GM23338 (cell line): ENCODE results near the gene RAB3GAP2. TPM values are rescaled to one million over a fixed set of nuclear protein-coding genes. Genes with fewer than 3 reads are reported as not detected.

Source experiments
- ATAC-seq: fragments of 200-7000 bp; cut with Tn5 transposase; 3 replicates; pipeline ENCODE4 v1.9.1; 2020
- DNase-seq: peaks from one replicate; pipeline ENCODE4 v3.0.0-alpha.2; 2015; ENCODE audit warnings: low spot score
- H2AFZ ChIP-seq: fragments of 200-600 bp; sonication (generic); 2 replicates; pipeline ENCODE4 v1.8.0; 2016; ENCODE audit warnings: antibody characterized with exemption, mild to moderate bottlenecking, moderate library complexity
- H3F3A ChIP-seq: fragments of 200-600 bp; sonication (generic); replicated peaks from 2 replicates; pipeline ENCODE4 v1.8.0; 2017; ENCODE audit warnings: antibody characterized with exemption, mixed run types, low read depth
- H3K27ac ChIP-seq: fragments of 200-600 bp; sonication (generic); 2 replicates; pipeline ENCODE4 v1.6.1; 2016; ENCODE audit warnings: low read depth
- H3K27me3 ChIP-seq: fragments of 200-600 bp; sonication (generic); 2 replicates; pipeline ENCODE4 v1.8.0; 2016; ENCODE audit warnings: mild to moderate bottlenecking, mixed run types, moderate library complexity; ENCODE audit not compliant: insufficient read depth
- H3K36me3 ChIP-seq: fragments of 200-600 bp; sonication (generic); 2 replicates; pipeline ENCODE4 v1.8.0; 2016; ENCODE audit warnings: mild to moderate bottlenecking; ENCODE audit not compliant: insufficient read depth
- H3K4me1 ChIP-seq: fragments of 200-600 bp; sonication (generic); 2 replicates; pipeline ENCODE4 v1.8.0; 2016; ENCODE audit warnings: mild to moderate bottlenecking, moderate library complexity; ENCODE audit not compliant: insufficient read depth
- H3K4me2 ChIP-seq: fragments of 200-600 bp; sonication (generic); 2 replicates; pipeline ENCODE4 v1.7.1; 2017; ENCODE audit warnings: mixed run types
- H3K4me3 ChIP-seq: fragments of 200-600 bp; sonication (generic); 2 replicates; pipeline ENCODE4 v1.6.1; 2016; ENCODE audit warnings: mixed run types
- H3K79me2 ChIP-seq: fragments of 200-600 bp; sonication (generic); replicated peaks from 2 replicates; pipeline ENCODE4 v1.8.0; 2017; ENCODE audit warnings: mild to moderate bottlenecking; ENCODE audit not compliant: insufficient read depth
- H3K9me2 ChIP-seq: fragments of 200-600 bp; sonication (generic); 2 replicates; pipeline ENCODE4 v1.8.0; 2017; ENCODE audit not compliant: insufficient read depth
- H4K20me1 ChIP-seq: fragments of 200-600 bp; sonication (generic); replicated peaks from 2 replicates; pipeline ENCODE4 v1.8.0; 2017; ENCODE audit warnings: mild to moderate bottlenecking; ENCODE audit not compliant: insufficient read depth
- H3K27ac Mint-ChIP-seq: 2 replicates; pipeline ENCODE4 v1.8.0; 2020; ENCODE audit warnings: inconsistent platforms, mild to moderate bottlenecking, moderate library complexity, mixed read lengths
- H3K27me3 Mint-ChIP-seq: 3 replicates; pipeline ENCODE4 v1.8.0; 2022; ENCODE audit warnings: low read depth, mild to moderate bottlenecking, moderate library complexity, mixed read lengths, inconsistent platforms; ENCODE audit not compliant: insufficient read depth, poor library complexity
- H3K36me3 Mint-ChIP-seq: 3 replicates; pipeline ENCODE4 v1.8.0; 2021; ENCODE audit warnings: low read depth, mild to moderate bottlenecking, inconsistent platforms, moderate library complexity, mixed read lengths
- H3K4me1 Mint-ChIP-seq: 3 replicates; pipeline ENCODE4 v1.8.0; 2020; ENCODE audit warnings: mild to moderate bottlenecking, inconsistent platforms, mixed read lengths
- H3K4me3 Mint-ChIP-seq: 3 replicates; pipeline ENCODE4 v1.8.0; 2021; ENCODE audit warnings: moderate library complexity, mild to moderate bottlenecking, inconsistent platforms, mixed read lengths
- H3K9me3 Mint-ChIP-seq: 3 replicates; pipeline ENCODE4 v1.8.0; 2020; ENCODE audit warnings: moderate library complexity, mild to moderate bottlenecking, inconsistent platforms, mixed read lengths
- CREB1 ChIP-seq: fragments of 250-450 bp; sonication (Bioruptor Pico); IDR thresholded peaks from 2 replicates; pipeline ENCODE4 v1.5.0; 2020; ENCODE audit warnings: low read depth, mild to moderate bottlenecking, moderate library complexity
- EZH2phosphoT487 ChIP-seq: fragments of 200-600 bp; sonication (generic); IDR thresholded peaks from one replicate; pipeline ENCODE4 v1.8.1; 2018; ENCODE audit warnings: antibody characterized with exemption; ENCODE audit not compliant: unreplicated experiment
- POLR2AphosphoS5 ChIP-seq: IDR thresholded peaks from 2 replicates; pipeline ENCODE4 v1.6.1; 2016; ENCODE audit warnings: antibody characterized with exemption, low read depth
- STAT1 ChIP-seq: IDR thresholded peaks from one replicate; pipeline ENCODE4 v1.6.1; 2016; ENCODE audit warnings: antibody characterized with exemption; ENCODE audit not compliant: unreplicated experiment
- ZNF114 ChIP-seq: fragments of 250-450 bp; sonication (Bioruptor Pico); IDR thresholded peaks from 2 replicates; pipeline ENCODE4 v1.5.0; 2020; ENCODE audit warnings: mild to moderate bottlenecking, moderate library complexity
- ZNF331 ChIP-seq: fragments of 250-450 bp; sonication (Bioruptor Pico); IDR thresholded peaks from 2 replicates; pipeline ENCODE4 v1.5.0; 2020; ENCODE audit warnings: low read depth, mild to moderate bottlenecking, moderate library complexity
- polyA plus RNA-seq: library from polyadenylated mRNA; unstranded; fragments of >200 nt; fragmentation: Nextera tagmentation; extraction: Ambion mirVana; gene quantifications from 2 replicates; pipeline ENCODE4 v1.2.1, GENCODE V29; 2016
- total RNA-seq: library from RNA; depleted of rRNA; stranded (reverse); fragments of >200 nt; shearing (Covaris generic); gene quantifications from 2 replicates; pipeline ENCODE4 v1.2.3, GENCODE V29; 2014
- TF ChIP-seq, protein P1 (sequence below): IDR thresholded peaks from 2 replicates; pipeline ENCODE4 v1.6.1; 2016; ENCODE audit warnings: antibody characterized with exemption
- TF ChIP-seq, protein P2 (sequence below): fragments of 250-450 bp; sonication (Bioruptor Pico); IDR thresholded peaks from 2 replicates; pipeline ENCODE4 v1.5.0; 2020; ENCODE audit warnings: mild to moderate bottlenecking, moderate library complexity

The RAB3GAP2 gene
- total and polyA plus RNA-seq, 2 experiments from 2014 or later = 19.4 to 44.6 TPM

DNA sequence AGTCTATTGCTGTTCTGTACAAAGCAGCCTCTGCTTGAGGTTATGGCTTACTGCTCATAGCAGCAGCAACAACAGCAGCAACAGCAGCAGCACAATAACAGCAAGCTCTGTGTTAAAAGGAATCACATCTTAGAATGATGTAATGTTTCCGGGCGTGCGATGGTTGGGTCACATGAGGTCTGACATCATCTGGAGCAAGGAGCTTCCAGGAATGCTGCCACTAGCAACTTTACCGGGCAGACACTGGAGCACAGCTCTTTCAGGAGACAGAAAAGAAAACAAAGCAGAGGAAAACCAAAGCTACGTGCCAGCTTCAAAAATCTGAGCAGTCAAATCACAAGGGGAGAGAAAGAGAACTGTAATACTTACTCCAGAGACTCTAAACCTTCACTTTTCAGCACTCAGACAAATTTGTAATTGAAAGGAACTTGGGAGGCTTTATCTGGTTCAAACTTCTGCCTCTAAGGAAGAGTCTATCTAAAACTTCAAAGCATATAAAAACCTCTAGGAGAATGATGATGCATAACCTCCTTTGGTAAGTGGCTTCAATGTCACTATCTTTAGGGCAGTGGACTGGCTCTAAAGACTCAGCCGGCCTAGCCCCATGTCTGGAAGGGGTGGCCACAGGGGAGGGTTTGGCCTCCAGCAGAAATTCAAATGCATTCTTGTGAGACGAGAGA is 28.3 kb upstream of the RAB3GAP2 start:
- Histone ChIP-seq H3K27me3 (no peaks in the 10 kb centered on the region), H3K4me2 (no peak overlapping the region), H3K4me1 (peaks cover 28% of the 10 kb centered on the region), H3K9me2 (no peaks in the 10 kb centered on the region), H3F3A (no peaks in the 10 kb centered on the region), H3K27ac (peak overlapping the region; percentile 34; the same call in 1 of the 2 replicates), H3K4me3 (no peak overlapping the region), H2AFZ (peak overlapping the region; percentile 84; the same call in 1 of the 2 replicates), H4K20me1 (no peaks in the 10 kb centered on the region), H3K79me2 (no peaks in the 10 kb centered on the region), H3K36me3 (no peaks in the 10 kb centered on the region)
- Mint-ChIP-seq H3K27ac (peak overlapping the region; percentile 58), H3K27me3 (peaks cover 6% of the 10 kb centered on the region), H3K4me3 (no peak overlapping the region), H3K9me3 (no peaks in the 10 kb centered on the region; the same call in 2 of the 3 replicates), H3K36me3 (no peaks in the 10 kb centered on the region), H3K4me1 (peaks cover 24% of the 10 kb centered on the region)
- TF ChIP-seq, protein P1, sequence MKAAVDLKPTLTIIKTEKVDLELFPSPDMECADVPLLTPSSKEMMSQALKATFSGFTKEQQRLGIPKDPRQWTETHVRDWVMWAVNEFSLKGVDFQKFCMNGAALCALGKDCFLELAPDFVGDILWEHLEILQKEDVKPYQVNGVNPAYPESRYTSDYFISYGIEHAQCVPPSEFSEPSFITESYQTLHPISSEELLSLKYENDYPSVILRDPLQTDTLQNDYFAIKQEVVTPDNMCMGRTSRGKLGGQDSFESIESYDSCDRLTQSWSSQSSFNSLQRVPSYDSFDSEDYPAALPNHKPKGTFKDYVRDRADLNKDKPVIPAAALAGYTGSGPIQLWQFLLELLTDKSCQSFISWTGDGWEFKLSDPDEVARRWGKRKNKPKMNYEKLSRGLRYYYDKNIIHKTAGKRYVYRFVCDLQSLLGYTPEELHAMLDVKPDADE = no peak
- TF ChIP-seq ZNF114 (CRISPR knock-in tag) (no peak), CREB1 (CRISPR knock-in tag) (peak; percentile 73)
- peak; percentile 64 for DNase-seq
- ATAC-seq = peak; percentile 45

DNA sequence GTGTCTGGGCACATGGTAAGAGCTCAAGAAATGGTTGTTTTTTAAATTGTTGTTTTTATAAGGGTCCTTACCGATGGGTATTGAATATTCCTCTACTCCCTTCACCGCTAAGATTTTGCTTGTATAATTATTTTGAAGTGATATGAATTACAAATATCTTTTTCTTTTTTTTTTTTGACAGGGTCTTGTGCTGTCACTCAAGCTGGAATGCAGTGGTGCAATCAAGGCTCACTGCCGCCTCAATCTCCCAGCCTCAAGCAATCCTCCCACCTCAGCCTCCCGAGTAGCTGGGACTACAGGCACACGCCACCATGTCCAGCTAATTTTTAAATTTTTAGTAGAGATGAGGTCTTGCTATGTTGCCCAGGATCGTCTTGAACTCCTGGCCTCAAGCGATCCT is 27.1 kb upstream of the RAB3GAP2 start:
- Histone ChIP-seq H3F3A (no peaks in the 10 kb centered on the region), H3K27me3 (no peaks in the 10 kb centered on the region), H3K4me2 (no peak overlapping the region), H3K4me1 (peaks cover 28% of the 10 kb centered on the region), H3K4me3 (no peak overlapping the region), H3K9me2 (no peaks in the 10 kb centered on the region), H3K27ac (no peak overlapping the region), H3K79me2 (no peaks in the 10 kb centered on the region), H2AFZ (peak overlapping the region; percentile 66), H3K36me3 (no peaks in the 10 kb centered on the region), H4K20me1 (no peaks in the 10 kb centered on the region)
- H3K9me3 Mint-ChIP-seq = no peaks in the 10 kb centered on the region
- TF ChIP-seq, protein P2, sequence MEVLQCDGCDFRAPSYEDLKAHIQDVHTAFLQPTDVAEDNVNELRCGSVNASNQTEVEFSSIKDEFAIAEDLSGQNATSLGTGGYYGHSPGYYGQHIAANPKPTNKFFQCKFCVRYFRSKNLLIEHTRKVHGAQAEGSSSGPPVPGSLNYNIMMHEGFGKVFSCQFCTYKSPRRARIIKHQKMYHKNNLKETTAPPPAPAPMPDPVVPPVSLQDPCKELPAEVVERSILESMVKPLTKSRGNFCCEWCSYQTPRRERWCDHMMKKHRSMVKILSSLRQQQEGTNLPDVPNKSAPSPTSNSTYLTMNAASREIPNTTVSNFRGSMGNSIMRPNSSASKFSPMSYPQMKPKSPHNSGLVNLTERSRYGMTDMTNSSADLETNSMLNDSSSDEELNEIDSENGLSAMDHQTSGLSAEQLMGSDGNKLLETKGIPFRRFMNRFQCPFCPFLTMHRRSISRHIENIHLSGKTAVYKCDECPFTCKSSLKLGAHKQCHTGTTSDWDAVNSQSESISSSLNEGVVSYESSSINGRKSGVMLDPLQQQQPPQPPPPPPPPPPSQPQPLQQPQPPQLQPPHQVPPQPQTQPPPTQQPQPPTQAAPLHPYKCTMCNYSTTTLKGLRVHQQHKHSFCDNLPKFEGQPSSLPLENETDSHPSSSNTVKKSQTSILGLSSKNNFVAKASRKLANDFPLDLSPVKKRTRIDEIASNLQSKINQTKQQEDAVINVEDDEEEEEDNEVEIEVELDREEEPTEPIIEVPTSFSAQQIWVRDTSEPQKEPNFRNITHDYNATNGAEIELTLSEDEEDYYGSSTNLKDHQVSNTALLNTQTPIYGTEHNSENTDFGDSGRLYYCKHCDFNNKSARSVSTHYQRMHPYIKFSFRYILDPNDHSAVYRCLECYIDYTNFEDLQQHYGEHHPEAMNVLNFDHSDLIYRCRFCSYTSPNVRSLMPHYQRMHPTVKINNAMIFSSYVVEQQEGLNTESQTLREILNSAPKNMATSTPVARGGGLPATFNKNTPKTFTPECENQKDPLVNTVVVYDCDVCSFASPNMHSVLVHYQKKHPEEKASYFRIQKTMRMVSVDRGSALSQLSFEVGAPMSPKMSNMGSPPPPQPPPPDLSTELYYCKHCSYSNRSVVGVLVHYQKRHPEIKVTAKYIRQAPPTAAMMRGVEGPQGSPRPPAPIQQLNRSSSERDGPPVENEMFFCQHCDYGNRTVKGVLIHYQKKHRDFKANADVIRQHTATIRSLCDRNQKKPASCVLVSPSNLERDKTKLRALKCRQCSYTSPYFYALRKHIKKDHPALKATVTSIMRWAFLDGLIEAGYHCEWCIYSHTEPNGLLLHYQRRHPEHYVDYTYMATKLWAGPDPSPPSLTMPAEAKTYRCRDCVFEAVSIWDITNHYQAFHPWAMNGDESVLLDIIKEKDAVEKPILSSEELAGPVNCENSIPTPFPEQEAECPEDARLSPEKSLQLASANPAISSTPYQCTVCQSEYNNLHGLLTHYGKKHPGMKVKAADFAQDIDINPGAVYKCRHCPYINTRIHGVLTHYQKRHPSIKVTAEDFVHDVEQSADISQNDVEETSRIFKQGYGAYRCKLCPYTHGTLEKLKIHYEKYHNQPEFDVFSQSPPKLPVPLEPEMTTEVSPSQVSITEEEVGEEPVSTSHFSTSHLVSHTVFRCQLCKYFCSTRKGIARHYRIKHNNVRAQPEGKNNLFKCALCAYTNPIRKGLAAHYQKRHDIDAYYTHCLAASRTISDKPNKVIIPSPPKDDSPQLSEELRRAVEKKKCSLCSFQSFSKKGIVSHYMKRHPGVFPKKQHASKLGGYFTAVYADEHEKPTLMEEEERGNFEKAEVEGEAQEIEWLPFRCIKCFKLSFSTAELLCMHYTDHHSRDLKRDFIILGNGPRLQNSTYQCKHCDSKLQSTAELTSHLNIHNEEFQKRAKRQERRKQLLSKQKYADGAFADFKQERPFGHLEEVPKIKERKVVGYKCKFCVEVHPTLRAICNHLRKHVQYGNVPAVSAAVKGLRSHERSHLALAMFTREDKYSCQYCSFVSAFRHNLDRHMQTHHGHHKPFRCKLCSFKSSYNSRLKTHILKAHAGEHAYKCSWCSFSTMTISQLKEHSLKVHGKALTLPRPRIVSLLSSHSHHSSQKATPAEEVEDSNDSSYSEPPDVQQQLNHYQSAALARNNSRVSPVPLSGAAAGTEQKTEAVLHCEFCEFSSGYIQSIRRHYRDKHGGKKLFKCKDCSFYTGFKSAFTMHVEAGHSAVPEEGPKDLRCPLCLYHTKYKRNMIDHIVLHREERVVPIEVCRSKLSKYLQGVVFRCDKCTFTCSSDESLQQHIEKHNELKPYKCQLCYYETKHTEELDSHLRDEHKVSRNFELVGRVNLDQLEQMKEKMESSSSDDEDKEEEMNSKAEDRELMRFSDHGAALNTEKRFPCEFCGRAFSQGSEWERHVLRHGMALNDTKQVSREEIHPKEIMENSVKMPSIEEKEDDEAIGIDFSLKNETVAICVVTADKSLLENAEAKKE (CRISPR knock-in tag) = no peak
- TF ChIP-seq ZNF331 (CRISPR knock-in tag) (no peak), STAT1 (no peak), POLR2AphosphoS5 (no peak), EZH2phosphoT487 (no peak), ZNF114 (CRISPR knock-in tag) (no peak)
- DNase-seq (no peak), ATAC-seq (no peak)
- peaks cover 6% of the 10 kb centered on the region for H3K27me3 Mint-ChIP-seq
- H3K4me1 Mint-ChIP-seq = peaks cover 24% of the 10 kb centered on the region
- no peak overlapping the region for H3K27ac Mint-ChIP-seq
- H3K36me3 Mint-ChIP-seq = no peaks in the 10 kb centered on the region
- no peak overlapping the region for H3K4me3 Mint-ChIP-seq
